Upper lobe of right lung (tissue), 1 donor: ENCODE measurements around the gene PSRC1. TPM values are rescaled to one million over a fixed set of nuclear protein-coding genes. Genes with fewer than 3 reads are reported as not detected.

Experiments used
- ATAC-seq: fragments of 200-7000 bp; cut with Tn5 transposase; one replicate; pipeline ENCODE4 v1.9.1; 2020; ENCODE audit warnings: mild to moderate bottlenecking, moderate library complexity
- DNase-seq: peaks from one replicate; pipeline ENCODE4 v3.0.0-alpha.2; 2020
- H3K27ac ChIP-seq: fragments of 200-600 bp; one replicate; pipeline ENCODE4 v1.8.0; 2022
- H3K27me3 ChIP-seq: fragments of 200-600 bp; one replicate; pipeline ENCODE4 v1.8.0; 2022; ENCODE audit warnings: mild to moderate bottlenecking
- H3K36me3 ChIP-seq: fragments of 200-600 bp; one replicate; pipeline ENCODE4 v1.8.0; 2022
- H3K4me1 ChIP-seq: fragments of 200-600 bp; one replicate; pipeline ENCODE4 v1.8.0; 2022
- H3K4me3 ChIP-seq: fragments of 200-600 bp; one replicate; pipeline ENCODE4 v1.8.0; 2022; ENCODE audit warnings: mild to moderate bottlenecking
- H3K9me3 ChIP-seq: fragments of 200-600 bp; one replicate; pipeline ENCODE4 v1.8.0; 2022
- intact Hi-C: fragments of 100-400 bp; cut with DNase I; formaldehyde crosslinking; loops from one replicate; pipeline ENCODE4 v1.11.0; 2022
- total RNA-seq: library from RNA; stranded (reverse); fragmentation: NEBNext Ultra II Directional; extraction: Animal tissue kit (Norgen Biotek cat#: 25700); gene quantifications from one replicate; pipeline ENCODE4 v1.2.1, GENCODE V29; 2021
- TF ChIP-seq, protein P1 (sequence below): fragments of 200-600 bp; IDR thresholded peaks from one replicate; pipeline ENCODE4 v1.8.0; 2022; ENCODE audit warnings: antibody characterized with exemption
- donor health status: DM: no; HTN: yes; CAD: no; lungs with severe emphysema.

The PSRC1 gene
- total RNA-seq, 1 donor from 2014 or later = 2.9 TPM

DNA sequence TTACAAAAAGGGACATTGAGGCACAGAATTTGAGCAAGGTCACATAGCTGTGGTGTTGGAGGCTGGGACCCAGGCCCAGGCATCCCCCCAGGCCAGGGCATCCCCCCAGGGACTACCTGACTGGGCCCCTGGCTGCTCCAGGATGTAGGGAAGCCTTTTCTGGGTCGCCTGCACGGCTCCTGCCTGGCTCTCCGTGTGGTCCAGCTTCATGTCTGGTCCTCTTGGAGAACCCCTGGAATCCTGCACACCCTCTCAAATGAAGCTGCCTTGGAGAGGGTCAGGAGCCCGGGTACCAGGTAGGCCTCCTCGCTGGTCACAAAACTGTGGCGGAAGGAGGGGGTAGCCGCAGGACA is 34.5 kb downstream of the PSRC1 start:
- ATAC-seq (no peak), DNase-seq (peak; percentile 48)
- Histone ChIP-seq H3K9me3 (no peaks in the 10 kb centered on the region), H3K4me3 (no peak overlapping the region), H3K27ac (no peak overlapping the region), H3K27me3 (no peaks in the 10 kb centered on the region), H3K4me1 (peaks cover 14% of the 10 kb centered on the region), H3K36me3 (no peaks in the 10 kb centered on the region)
- TF ChIP-seq, protein P1, sequence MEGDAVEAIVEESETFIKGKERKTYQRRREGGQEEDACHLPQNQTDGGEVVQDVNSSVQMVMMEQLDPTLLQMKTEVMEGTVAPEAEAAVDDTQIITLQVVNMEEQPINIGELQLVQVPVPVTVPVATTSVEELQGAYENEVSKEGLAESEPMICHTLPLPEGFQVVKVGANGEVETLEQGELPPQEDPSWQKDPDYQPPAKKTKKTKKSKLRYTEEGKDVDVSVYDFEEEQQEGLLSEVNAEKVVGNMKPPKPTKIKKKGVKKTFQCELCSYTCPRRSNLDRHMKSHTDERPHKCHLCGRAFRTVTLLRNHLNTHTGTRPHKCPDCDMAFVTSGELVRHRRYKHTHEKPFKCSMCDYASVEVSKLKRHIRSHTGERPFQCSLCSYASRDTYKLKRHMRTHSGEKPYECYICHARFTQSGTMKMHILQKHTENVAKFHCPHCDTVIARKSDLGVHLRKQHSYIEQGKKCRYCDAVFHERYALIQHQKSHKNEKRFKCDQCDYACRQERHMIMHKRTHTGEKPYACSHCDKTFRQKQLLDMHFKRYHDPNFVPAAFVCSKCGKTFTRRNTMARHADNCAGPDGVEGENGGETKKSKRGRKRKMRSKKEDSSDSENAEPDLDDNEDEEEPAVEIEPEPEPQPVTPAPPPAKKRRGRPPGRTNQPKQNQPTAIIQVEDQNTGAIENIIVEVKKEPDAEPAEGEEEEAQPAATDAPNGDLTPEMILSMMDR = no peak
- intact Hi-C loops = no loop called here

- no peaks in the 10 kb centered on the region for H3K36me3 ChIP-seq
- no peak for ATAC-seq
- intact Hi-C loops = no loop called here
- no peaks in the 10 kb centered on the region for H3K27me3 ChIP-seq
- H3K4me3 ChIP-seq = no peak overlapping the region
- TF ChIP-seq, protein P1 = no peak
- no peak overlapping the region for H3K27ac ChIP-seq
- DNase-seq = peak; percentile 46
- peaks cover 14% of the 10 kb centered on the region for H3K4me1 ChIP-seq
- no peaks in the 10 kb centered on the region for H3K9me3 ChIP-seq
Observed at GRCh38 chr1:109247401-109248365, 35.3 kb downstream of the PSRC1 start.

- DNase-seq = peak; percentile 44
- H3K4me1 ChIP-seq = peaks cover 18% of the 10 kb centered on the region
- intact Hi-C loops = no loop called here
- no peak for ATAC-seq
- no peaks in the 10 kb centered on the region for H3K36me3 ChIP-seq
- H3K9me3 ChIP-seq = no peaks in the 10 kb centered on the region
- no peaks in the 10 kb centered on the region for H3K27me3 ChIP-seq
- H3K4me3 ChIP-seq = no peak overlapping the region
- H3K27ac ChIP-seq = no peak overlapping the region
- TF ChIP-seq, protein P1 = no peak
Observed at GRCh38 chr1:109246141-109246551, 36.8 kb downstream of the PSRC1 start.

GRCh38 chr1:109243860-109244552 is 38.9 kb downstream of the PSRC1 start:
- TF ChIP-seq, protein P1 = no peak
- Histone ChIP-seq H3K27ac (no peak overlapping the region), H3K27me3 (no peaks in the 10 kb centered on the region), H3K9me3 (no peaks in the 10 kb centered on the region), H3K36me3 (peaks cover 2% of the 10 kb centered on the region), H3K4me3 (no peak overlapping the region), H3K4me1 (peaks cover 16% of the 10 kb centered on the region)
- ATAC-seq (no peak), DNase-seq (peak; percentile 8)
- intact Hi-C loops = no loop called here

DNA sequence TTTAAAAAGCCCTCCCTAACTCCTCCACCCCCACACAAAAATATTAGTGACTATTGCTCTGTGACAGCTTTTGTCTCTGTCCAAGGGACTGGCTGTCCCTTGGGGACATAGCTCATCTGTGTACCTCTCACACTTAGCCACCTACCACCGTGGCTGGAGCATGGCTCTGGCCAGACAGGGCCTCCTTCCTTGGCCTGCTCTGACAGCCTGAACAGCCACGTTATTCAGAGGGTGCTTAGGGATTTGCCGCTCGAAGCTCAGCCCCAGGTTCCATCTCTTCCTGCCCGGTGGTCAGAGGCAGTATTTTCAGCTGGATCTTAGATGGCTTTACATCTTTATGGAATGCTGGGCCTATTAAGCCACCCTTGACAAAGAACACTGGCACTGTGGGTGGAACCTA is 39.7 kb downstream of the PSRC1 start:
- H3K4me3 ChIP-seq = no peak overlapping the region
- peaks cover 10% of the 10 kb centered on the region for H3K36me3 ChIP-seq
- H3K27me3 ChIP-seq = no peaks in the 10 kb centered on the region
- H3K27ac ChIP-seq = no peak overlapping the region
- TF ChIP-seq, protein P1 = no peak
- peaks cover 13% of the 10 kb centered on the region for H3K4me1 ChIP-seq
- DNase-seq (peak; percentile 40), ATAC-seq (no peak)
- H3K9me3 ChIP-seq = no peaks in the 10 kb centered on the region
- intact Hi-C loops = no loop called here
